HepG2 (cell line): Measurements from ENCODE around the gene VPS11. TPM values are rescaled to one million over a fixed set of nuclear protein-coding genes. Genes with fewer than 3 reads are reported as not detected.

Experiments
- CHCHD3 ChIP-seq: sonication (generic); formaldehyde crosslinking; IDR thresholded peaks from 2 replicates; pipeline ENCODE4 v1.8.0; 2022; ENCODE audit warnings: mild to moderate bottlenecking, missing genetic modification reagents, moderate library complexity
- CHD4 ChIP-seq: fragments of 200-600 bp; sonication (generic); IDR thresholded peaks from 2 replicates; pipeline ENCODE4 v1.7.0; 2017; ENCODE audit warnings: mild to moderate bottlenecking, low read length, borderline replicate concordance
- MAFK ChIP-seq, 2 experiments: IDR thresholded peaks in 1 of 2; conservative IDR thresholded peaks in 1 of 2; 2 replicates each; pipeline ENCODE4 v1.6.1; 2011; ENCODE audit warnings: improper control_type of control experiment in 2 of 2, low read length in 2 of 2
- PBX2 ChIP-seq: IDR thresholded peaks from 2 replicates; pipeline ENCODE4 v1.6.1; 2016; ENCODE audit warnings: control low read depth
- RARA ChIP-seq: IDR thresholded peaks from 2 replicates; pipeline ENCODE4 v1.6.1; 2016; ENCODE audit warnings: missing genetic modification reagents, missing compliant biosample characterization
- SOX6 ChIP-seq, 2 experiments: fragments of 450-650 bp in 1 of 2; sonication (generic) in 1 of 2; formaldehyde crosslinking in 1 of 2; IDR thresholded peaks; 2 replicates each; pipeline versions ENCODE4 v1.4.0 to v1.6.1; 2017 to 2020; ENCODE audit warnings: antibody characterized with exemption in 1 of 2, mild to moderate bottlenecking in 1 of 2, missing genetic modification reagents in 1 of 2
- ZFP37 ChIP-seq: sonication (generic); formaldehyde crosslinking; IDR thresholded peaks from 2 replicates; pipeline ENCODE4 v1.4.0; 2020; ENCODE audit warnings: missing genetic modification reagents, borderline replicate concordance
- ZSCAN9 ChIP-seq: IDR thresholded peaks from 2 replicates; pipeline ENCODE4 v1.6.1; 2016; ENCODE audit warnings: borderline replicate concordance
- ZXDC ChIP-seq: sonication (generic); formaldehyde crosslinking; IDR thresholded peaks from 2 replicates; pipeline ENCODE4 v1.5.0; 2020; ENCODE audit warnings: mild to moderate bottlenecking, missing genetic modification reagents
- polyA plus RNA-seq, 8 experiments: library from polyadenylated mRNA; depleted of rRNA in 3 of 8; stranded (reverse) in 7 of 8; unstranded in 1 of 8; fragments of >200 nt; fragmentation: Illumina TruSeq in 4 of 8; extraction: Trizol in 4 of 8; gene quantifications; 2 replicates each; pipeline versions ENCODE4 v1.2.1 to v1.2.3, GENCODE V29; 2011 to 2016; ENCODE audit warnings: low read depth in 4 of 8, missing spikeins in 1 of 8, mixed read lengths in 1 of 8; ENCODE audit not compliant: insufficient read depth in 1 of 8
- total RNA-seq, 5 experiments: library from RNA; depleted of rRNA; stranded (reverse); fragments of >200 nt; fragmentation: Illumina TruSeq; extraction: Trizol; gene quantifications; 2 replicates each; pipeline ENCODE4 v1.2.3, GENCODE V29; 2016; ENCODE audit warnings: low read depth in 1 of 5
- TF ChIP-seq, protein P1 (sequence below), 2 experiments: fragments of 450-650 bp in 1 of 2; sonication (generic) in 1 of 2; formaldehyde crosslinking; IDR thresholded peaks; 2 replicates each; pipeline versions ENCODE4 v1.5.0 to v1.8.0; 2020 to 2022; ENCODE audit warnings: mild to moderate bottlenecking in 1 of 2, missing genetic modification reagents in 1 of 2
- TF ChIP-seq, protein P2 (sequence below): sonication (generic); formaldehyde crosslinking; IDR thresholded peaks from 2 replicates; pipeline ENCODE4 v1.5.0; 2020; ENCODE audit warnings: mild to moderate bottlenecking, missing genetic modification reagents
- TF ChIP-seq, protein P3 (sequence below): sonication (generic); formaldehyde crosslinking; IDR thresholded peaks from 2 replicates; pipeline ENCODE4 v1.5.1; 2020; ENCODE audit warnings: missing genetic modification reagents, mild to moderate bottlenecking, borderline replicate concordance
- TF ChIP-seq, protein P4 (sequence below), 2 experiments: sonication (generic) in 1 of 2; formaldehyde crosslinking in 1 of 2; IDR thresholded peaks; 2 replicates each; pipeline versions ENCODE4 v1.5.1 to v1.6.1; 2011 to 2020; ENCODE audit warnings: borderline replicate concordance in 1 of 2, low read depth in 1 of 2, low read length in 1 of 2, mild to moderate bottlenecking in 1 of 2, missing genetic modification reagents in 1 of 2, moderate library complexity in 1 of 2

Gene VPS11
- total and polyA plus RNA-seq, 2 of the 13 experiments (the other 11 are each of a cell fraction or from before 2014, with no cell fraction given): 13.7 to 21.6 TPM

DNA sequence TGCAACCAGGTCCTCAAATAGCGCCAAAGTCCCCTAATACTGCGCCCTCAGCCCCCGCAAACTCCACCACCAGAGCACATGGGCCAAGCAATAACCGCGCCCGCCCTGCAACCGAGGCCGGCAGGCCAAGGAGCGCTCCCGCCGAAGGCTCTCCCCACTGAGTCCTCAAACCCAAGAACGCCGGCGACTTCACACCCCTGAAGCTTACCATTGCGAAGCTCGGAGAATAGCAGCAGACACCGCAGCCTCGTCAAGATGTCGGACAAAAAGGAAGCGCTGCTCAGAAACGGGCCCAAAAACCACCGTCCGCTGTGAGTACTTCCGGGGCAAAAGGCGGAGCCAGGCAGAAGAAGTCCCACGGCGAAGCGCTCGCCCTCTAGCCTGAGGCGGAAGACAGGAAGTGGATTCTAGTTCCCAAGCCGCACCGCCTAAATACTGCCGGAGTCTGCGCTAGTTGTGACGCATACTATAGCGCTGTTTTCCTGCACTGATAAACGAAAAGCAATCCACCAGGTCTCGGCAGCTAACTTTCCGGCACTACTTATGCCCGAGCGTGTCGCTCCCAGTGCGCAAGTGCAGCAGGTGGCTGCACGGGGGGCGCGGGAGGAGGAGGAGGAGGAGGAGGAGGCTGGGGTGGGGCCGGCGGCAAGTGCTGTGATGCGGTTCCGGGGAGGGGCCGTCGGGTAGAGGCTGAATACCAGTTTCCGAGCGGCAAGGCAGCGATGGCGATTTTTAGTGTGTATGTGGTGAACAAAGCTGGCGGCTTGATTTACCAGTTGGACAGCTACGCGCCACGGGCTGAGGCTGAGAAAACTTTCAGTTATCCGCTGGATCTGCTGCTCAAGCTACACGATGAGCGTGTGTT, 49.3 kb upstream of the VPS11 start, which contains the start of the genes RPS25 and TRAPPC4 (continued):
- TF ChIP-seq ZXDC (CRISPR knock-in tag) (0 out of 2 replicates have a peak, but pooled peaks have one; percentile 8), ZSCAN9 (CRISPR knock-in tag) (peak; percentile 39; the same call in 1 of the 2 replicates), RARA (no peak; the same call in 1 of the 2 replicates), PBX2 (CRISPR knock-in tag) (no peak), SOX6 (IDR thresholded peaks at IDR 0.05) (no peak), SOX6 (CRISPR knock-in tag; IDR thresholded peaks at IDR 0.05) (peak; percentile 60), CHCHD3 (CRISPR knock-in tag) (no peak; the same call in none of the 2 replicates), CHD4 (no peak), MAFK (conservative IDR thresholded peaks at IDR 0.05 in 1 of 2, IDR thresholded peaks at IDR 0.05 in 1 of 2; ENCODE audit: low read length in 2 of 2) (no peak), ZFP37 (no peak)
- TF ChIP-seq, protein P1, sequence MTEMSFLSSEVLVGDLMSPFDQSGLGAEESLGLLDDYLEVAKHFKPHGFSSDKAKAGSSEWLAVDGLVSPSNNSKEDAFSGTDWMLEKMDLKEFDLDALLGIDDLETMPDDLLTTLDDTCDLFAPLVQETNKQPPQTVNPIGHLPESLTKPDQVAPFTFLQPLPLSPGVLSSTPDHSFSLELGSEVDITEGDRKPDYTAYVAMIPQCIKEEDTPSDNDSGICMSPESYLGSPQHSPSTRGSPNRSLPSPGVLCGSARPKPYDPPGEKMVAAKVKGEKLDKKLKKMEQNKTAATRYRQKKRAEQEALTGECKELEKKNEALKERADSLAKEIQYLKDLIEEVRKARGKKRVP (CRISPR knock-in tag; IDR thresholded peaks at IDR 0.05): peak in 1 of 2 experiments; percentile 63; a peak in 2 of 4 replicates
- TF ChIP-seq, protein P2, sequence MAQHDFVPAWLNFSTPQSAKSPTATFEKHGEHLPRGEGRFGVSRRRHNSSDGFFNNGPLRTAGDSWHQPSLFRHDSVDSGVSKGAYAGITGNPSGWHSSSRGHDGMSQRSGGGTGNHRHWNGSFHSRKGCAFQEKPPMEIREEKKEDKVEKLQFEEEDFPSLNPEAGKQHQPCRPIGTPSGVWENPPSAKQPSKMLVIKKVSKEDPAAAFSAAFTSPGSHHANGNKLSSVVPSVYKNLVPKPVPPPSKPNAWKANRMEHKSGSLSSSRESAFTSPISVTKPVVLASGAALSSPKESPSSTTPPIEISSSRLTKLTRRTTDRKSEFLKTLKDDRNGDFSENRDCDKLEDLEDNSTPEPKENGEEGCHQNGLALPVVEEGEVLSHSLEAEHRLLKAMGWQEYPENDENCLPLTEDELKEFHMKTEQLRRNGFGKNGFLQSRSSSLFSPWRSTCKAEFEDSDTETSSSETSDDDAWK (CRISPR knock-in tag): no peak
- TF ChIP-seq, protein P3, sequence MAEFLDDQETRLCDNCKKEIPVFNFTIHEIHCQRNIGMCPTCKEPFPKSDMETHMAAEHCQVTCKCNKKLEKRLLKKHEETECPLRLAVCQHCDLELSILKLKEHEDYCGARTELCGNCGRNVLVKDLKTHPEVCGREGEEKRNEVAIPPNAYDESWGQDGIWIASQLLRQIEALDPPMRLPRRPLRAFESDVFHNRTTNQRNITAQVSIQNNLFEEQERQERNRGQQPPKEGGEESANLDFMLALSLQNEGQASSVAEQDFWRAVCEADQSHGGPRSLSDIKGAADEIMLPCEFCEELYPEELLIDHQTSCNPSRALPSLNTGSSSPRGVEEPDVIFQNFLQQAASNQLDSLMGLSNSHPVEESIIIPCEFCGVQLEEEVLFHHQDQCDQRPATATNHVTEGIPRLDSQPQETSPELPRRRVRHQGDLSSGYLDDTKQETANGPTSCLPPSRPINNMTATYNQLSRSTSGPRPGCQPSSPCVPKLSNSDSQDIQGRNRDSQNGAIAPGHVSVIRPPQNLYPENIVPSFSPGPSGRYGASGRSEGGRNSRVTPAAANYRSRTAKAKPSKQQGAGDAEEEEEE: peak; percentile 33; the same call in 1 of the 2 replicates
- TF ChIP-seq, protein P4, sequence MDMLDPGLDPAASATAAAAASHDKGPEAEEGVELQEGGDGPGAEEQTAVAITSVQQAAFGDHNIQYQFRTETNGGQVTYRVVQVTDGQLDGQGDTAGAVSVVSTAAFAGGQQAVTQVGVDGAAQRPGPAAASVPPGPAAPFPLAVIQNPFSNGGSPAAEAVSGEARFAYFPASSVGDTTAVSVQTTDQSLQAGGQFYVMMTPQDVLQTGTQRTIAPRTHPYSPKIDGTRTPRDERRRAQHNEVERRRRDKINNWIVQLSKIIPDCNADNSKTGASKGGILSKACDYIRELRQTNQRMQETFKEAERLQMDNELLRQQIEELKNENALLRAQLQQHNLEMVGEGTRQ (IDR thresholded peaks at IDR 0.05; ENCODE audit: low read depth, low read length): no peak
- TF ChIP-seq, protein P4 (CRISPR knock-in tag; IDR thresholded peaks at IDR 0.05; ENCODE audit: borderline replicate concordance): no peak
